Measurements from ENCODE around the gene ARRDC4.

Gene ARRDC4

DNA sequence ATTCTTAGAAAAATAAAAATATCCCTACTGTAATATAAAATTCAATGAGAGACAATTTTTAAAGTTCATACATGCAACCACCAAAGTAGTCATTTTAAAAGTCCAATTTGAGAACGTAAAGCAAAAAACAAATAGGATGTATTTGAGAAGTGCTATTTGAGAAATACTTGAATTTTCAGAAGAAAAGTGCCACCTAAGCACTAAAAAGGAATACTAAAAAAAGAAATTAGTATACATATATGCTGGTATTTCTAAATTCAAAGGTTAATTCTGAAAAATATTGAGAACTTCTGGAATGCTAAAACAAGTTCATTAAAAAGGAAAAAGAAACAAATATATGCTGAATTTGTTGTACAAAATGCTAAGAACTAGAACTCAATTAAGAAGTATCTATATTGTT, 29.2 kb upstream of the ARRDC4 start:
- TF ChIP-seq EZH2phosphoT487 (IDR thresholded peaks at IDR 0.05; ENCODE audit: borderline replicate concordance) = no peak
- TF ChIP-seq, protein P1, sequence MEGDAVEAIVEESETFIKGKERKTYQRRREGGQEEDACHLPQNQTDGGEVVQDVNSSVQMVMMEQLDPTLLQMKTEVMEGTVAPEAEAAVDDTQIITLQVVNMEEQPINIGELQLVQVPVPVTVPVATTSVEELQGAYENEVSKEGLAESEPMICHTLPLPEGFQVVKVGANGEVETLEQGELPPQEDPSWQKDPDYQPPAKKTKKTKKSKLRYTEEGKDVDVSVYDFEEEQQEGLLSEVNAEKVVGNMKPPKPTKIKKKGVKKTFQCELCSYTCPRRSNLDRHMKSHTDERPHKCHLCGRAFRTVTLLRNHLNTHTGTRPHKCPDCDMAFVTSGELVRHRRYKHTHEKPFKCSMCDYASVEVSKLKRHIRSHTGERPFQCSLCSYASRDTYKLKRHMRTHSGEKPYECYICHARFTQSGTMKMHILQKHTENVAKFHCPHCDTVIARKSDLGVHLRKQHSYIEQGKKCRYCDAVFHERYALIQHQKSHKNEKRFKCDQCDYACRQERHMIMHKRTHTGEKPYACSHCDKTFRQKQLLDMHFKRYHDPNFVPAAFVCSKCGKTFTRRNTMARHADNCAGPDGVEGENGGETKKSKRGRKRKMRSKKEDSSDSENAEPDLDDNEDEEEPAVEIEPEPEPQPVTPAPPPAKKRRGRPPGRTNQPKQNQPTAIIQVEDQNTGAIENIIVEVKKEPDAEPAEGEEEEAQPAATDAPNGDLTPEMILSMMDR (conservative IDR thresholded peaks at IDR 0.05; ENCODE audit: low read length) = no peak
- Histone ChIP-seq H3K9me3 (ENCODE audit: insufficient read depth, low read depth, low read length) (peaks cover 11% of the 10 kb centered on the region; the same call in 1 of the 2 replicates), H3K4me2 (ENCODE audit: low read depth, low read length, poor library complexity, severe bottlenecking) (no peak overlapping the region), H3K4me1 (ENCODE audit: insufficient read depth, low read length, poor library complexity, severe bottlenecking) (no peaks in the 10 kb centered on the region), H3K79me2 (ENCODE audit: insufficient read depth, low read length) (no peaks in the 10 kb centered on the region), H3K27me3 (ENCODE audit: insufficient read depth, low read length, poor library complexity, severe bottlenecking) (no peaks in the 10 kb centered on the region), H3K9me2 (replicated peaks; ENCODE audit: low read depth, low read length) (no peaks in the 10 kb centered on the region), H3K36me3 (ENCODE audit: insufficient read depth, low read length) (no peaks in the 10 kb centered on the region), H2AFZ (ENCODE audit: low read length) (no peak overlapping the region), H3F3A (ENCODE audit: low read depth) (no peaks in the 10 kb centered on the region), H3K9ac (ENCODE audit: low read depth, low read length, poor library complexity, severe bottlenecking) (no peak overlapping the region), H4K20me1 (ENCODE audit: insufficient read depth, low read length, poor library complexity, severe bottlenecking) (no peaks in the 10 kb centered on the region), H3K4me3 (ENCODE audit: low read length, poor library complexity, severe bottlenecking) (no peak overlapping the region)

DNA sequence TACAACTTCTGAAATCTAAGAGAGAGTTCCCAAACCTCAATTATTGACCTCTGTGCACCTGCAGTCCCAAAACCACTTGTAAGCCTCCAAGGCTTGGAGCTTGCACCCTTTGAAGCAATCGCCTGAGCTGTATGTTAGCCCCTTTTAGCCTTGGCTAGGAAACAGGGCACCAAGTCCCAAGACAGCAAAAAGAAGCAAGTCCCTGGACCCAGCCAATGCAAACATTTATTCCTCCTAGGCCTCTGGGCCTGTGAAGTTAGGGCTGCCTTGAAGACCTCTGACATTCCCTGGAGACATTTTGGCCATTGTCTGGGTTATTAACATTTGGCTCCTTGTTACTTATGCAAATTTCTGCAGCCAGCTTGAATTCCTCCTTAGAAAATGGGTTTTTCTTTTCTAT, 26.9 kb upstream of the ARRDC4 start:
- no peaks in the 10 kb centered on the region for H3K9me2 ChIP-seq (replicated peaks; ENCODE audit: low read depth, low read length)
- H3K4me1 ChIP-seq (ENCODE audit: insufficient read depth, low read length, poor library complexity, severe bottlenecking) = no peaks in the 10 kb centered on the region
- no peaks in the 10 kb centered on the region for H3F3A ChIP-seq (ENCODE audit: low read depth)
- no peak overlapping the region for H2AFZ ChIP-seq (ENCODE audit: low read length)
- no peaks in the 10 kb centered on the region for H3K27me3 ChIP-seq (ENCODE audit: insufficient read depth, low read length, poor library complexity, severe bottlenecking)
- no peaks in the 10 kb centered on the region for H3K36me3 ChIP-seq (ENCODE audit: insufficient read depth, low read length)
- H4K20me1 ChIP-seq (ENCODE audit: insufficient read depth, low read length, poor library complexity, severe bottlenecking) = no peaks in the 10 kb centered on the region
- H3K79me2 ChIP-seq (ENCODE audit: insufficient read depth, low read length) = no peaks in the 10 kb centered on the region
- H3K9me3 ChIP-seq (ENCODE audit: insufficient read depth, low read depth, low read length) = peaks cover 11% of the 10 kb centered on the region; the same call in 1 of the 2 replicates
- H3K9ac ChIP-seq (ENCODE audit: low read depth, low read length, poor library complexity, severe bottlenecking) = no peak overlapping the region
- no peak overlapping the region for H3K4me2 ChIP-seq (ENCODE audit: low read depth, low read length, poor library complexity, severe bottlenecking)
- H3K4me3 ChIP-seq (ENCODE audit: low read length, poor library complexity, severe bottlenecking) = no peak overlapping the region
- TF ChIP-seq, protein P1 (conservative IDR thresholded peaks at IDR 0.05; ENCODE audit: low read length) = no peak
- no peak for TF ChIP-seq EZH2phosphoT487 (IDR thresholded peaks at IDR 0.05; ENCODE audit: borderline replicate concordance)

DNA sequence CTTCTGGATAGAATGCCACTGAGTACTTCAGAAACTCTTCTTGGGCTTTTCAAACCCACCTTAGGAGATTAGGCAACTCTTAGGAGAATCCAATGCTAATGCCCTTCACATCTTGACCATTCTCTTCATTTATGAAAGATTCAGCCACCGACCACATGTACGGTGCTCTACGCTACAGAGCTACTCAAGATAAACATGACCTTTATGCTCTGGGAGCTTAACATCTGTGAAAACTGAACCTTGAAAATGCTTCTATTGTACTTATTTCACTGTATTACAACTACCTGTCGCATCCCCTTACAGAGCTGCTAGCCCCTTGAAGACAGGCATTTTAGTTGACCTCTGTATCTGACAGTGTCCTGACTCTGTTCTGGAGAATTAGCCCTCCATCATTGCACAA, 19.5 kb upstream of the ARRDC4 start:
- no peak overlapping the region for H3K4me2 ChIP-seq (ENCODE audit: low read depth, low read length, poor library complexity, severe bottlenecking)
- H3F3A ChIP-seq (ENCODE audit: low read depth) = no peaks in the 10 kb centered on the region
- no peaks in the 10 kb centered on the region for H3K79me2 ChIP-seq (ENCODE audit: insufficient read depth, low read length)
- no peaks in the 10 kb centered on the region for H3K9me3 ChIP-seq (ENCODE audit: insufficient read depth, low read depth, low read length)
- no peak overlapping the region for H3K4me3 ChIP-seq (ENCODE audit: low read length, poor library complexity, severe bottlenecking)
- H3K9me2 ChIP-seq (replicated peaks; ENCODE audit: low read depth, low read length) = no peaks in the 10 kb centered on the region
- H3K9ac ChIP-seq (ENCODE audit: low read depth, low read length, poor library complexity, severe bottlenecking) = no peak overlapping the region
- no peaks in the 10 kb centered on the region for H4K20me1 ChIP-seq (ENCODE audit: insufficient read depth, low read length, poor library complexity, severe bottlenecking)
- H3K4me1 ChIP-seq (ENCODE audit: insufficient read depth, low read length, poor library complexity, severe bottlenecking) = no peaks in the 10 kb centered on the region
- H3K36me3 ChIP-seq (ENCODE audit: insufficient read depth, low read length) = no peaks in the 10 kb centered on the region
- TF ChIP-seq, protein P1 (conservative IDR thresholded peaks at IDR 0.05; ENCODE audit: low read length) = no peak
- no peak for TF ChIP-seq EZH2phosphoT487 (IDR thresholded peaks at IDR 0.05; ENCODE audit: borderline replicate concordance)
- no peak overlapping the region for H2AFZ ChIP-seq (ENCODE audit: low read length)
- no peaks in the 10 kb centered on the region for H3K27me3 ChIP-seq (ENCODE audit: insufficient read depth, low read length, poor library complexity, severe bottlenecking)
